Heart left ventricle (tissue), 16 donors: ENCODE data around the gene EHMT1. TPM values are rescaled to one million over a fixed set of nuclear protein-coding genes. Genes with fewer than 3 reads are reported as not detected.

Experiments used
- ATAC-seq, 4 donors: fragments of 200-7000 bp; cut with Tn5 transposase; one replicate each; pipeline ENCODE4 v1.9.1; 2020 to 2022; ENCODE audit warnings: moderate library complexity in 4 of 4, mild to moderate bottlenecking in 3 of 4, moderate number of reproducible peaks in 1 of 4
- DNase-seq, 5 donors: peaks; one replicate each; pipeline ENCODE4 v3.0.0-alpha.2; 2020
- H3K27ac ChIP-seq, 12 donors: fragments of 200-600 bp; sonication (generic) in 4 of 12; one replicate each; pipeline versions ENCODE4 v1.5.0 to v1.8.0; 2016 to 2022; ENCODE audit warnings: mild to moderate bottlenecking in 2 of 12
- H3K27me3 ChIP-seq, 9 donors: fragments of 200-600 bp; sonication (generic) in 2 of 9; one replicate each; pipeline versions ENCODE4 v1.5.1 to v1.8.0; 2016 to 2022; ENCODE audit warnings: mild to moderate bottlenecking in 3 of 9
- H3K36me3 ChIP-seq, 9 donors: fragments of 200-600 bp; sonication (generic) in 2 of 9; one replicate each; pipeline versions ENCODE4 v1.5.0 to v1.8.0; 2018 to 2022; ENCODE audit warnings: mild to moderate bottlenecking in 2 of 9
- H3K4me1 ChIP-seq, 12 donors: fragments of 200-600 bp; sonication (generic) in 4 of 12; one replicate each; pipeline versions ENCODE4 v1.5.0 to v1.8.0; 2016 to 2022; ENCODE audit warnings: mild to moderate bottlenecking in 3 of 12
- H3K4me3 ChIP-seq, 12 donors: fragments of 200-600 bp; sonication (generic) in 4 of 12; one replicate each; pipeline versions ENCODE4 v1.5.0 to v1.8.0; 2017 to 2022; ENCODE audit warnings: mild to moderate bottlenecking in 9 of 12, moderate library complexity in 4 of 12
- H3K9me3 ChIP-seq, 12 donors: fragments of 200-600 bp; sonication (generic) in 4 of 12; one replicate each; pipeline versions ENCODE4 v1.5.0 to v1.8.0; 2016 to 2022; ENCODE audit warnings: mild to moderate bottlenecking in 1 of 12
- CTCF ChIP-seq, 12 donors: fragments of 200-600 bp; sonication (generic) in 4 of 12; IDR thresholded peaks; one replicate each; pipeline versions ENCODE4 v1.5.0 to v1.8.0; 2018 to 2022; ENCODE audit warnings: antibody characterized with exemption in 12 of 12, mild to moderate bottlenecking in 5 of 12
- POLR2A ChIP-seq, 2 donors: fragments of 450-650 bp; IDR thresholded peaks; one replicate each; pipeline ENCODE4 v1.6.1; 2017; ENCODE audit warnings: antibody characterized with exemption in 2 of 2, mild to moderate bottlenecking in 2 of 2, moderate library complexity in 2 of 2
- WGBS, 4 donors: extraction: QIAGEN DNeasy Blood & Tissue Kit in 2 of 4; methylation state at CpG; one replicate each; pipeline versions ENCODE4 v1.1.5 to v1.1.7; 2013 to 2018; 5-methylcytosine and 5-hydroxymethylcytosine counted together
- intact Hi-C, 10 donors: fragments of 100-400 bp; cut with DNase I; formaldehyde crosslinking; loops; one replicate each; pipeline versions ENCODE4 v1.11.1 to v1.14.2; 2022
- polyA plus RNA-seq, 2 donors: library from polyadenylated mRNA; stranded (reverse); fragments of 200-250 nt; gene quantifications; one replicate each; pipeline ENCODE4 v1.2.3, GENCODE V29; 2013
- total RNA-seq, 9 donors: library from RNA; depleted of rRNA in 2 of 9; stranded (reverse); fragments of >200 nt in 2 of 9; fragmentation: NEBNext Ultra II Directional in 3 of 9; extraction: Animal tissue kit (Norgen Biotek cat#: 25700) in 3 of 9; gene quantifications; one replicate each; pipeline versions ENCODE4 v1.1.0 to v1.2.4, GENCODE V29; 2016 to 2023
- donor health status: ischemic (EF 13 %, LVEDD 7.1; RV severe dilation, severe dysfunction).
- donor health status: healthy with polysubstance abuse.
- donor health status: DM: no; HTN: yes; CAD: no.
- donor health status: DM: no; HTN: no; CAD: no.
- donor health status: ischemic (EF 25% LVEDD 6.9; RV normal size, moderate dysfunction).
- donor health status: ischemic (EF 25% LVEDD 5.7; RV mildly dilated, moderate dysfunction).
- donor health status: healthy.
- donor health status: DM: yes; HTN: yes; CAD: no.
- donor health status: ischemic (EF 35%, LVEDD 5.7; RV mildly dilated, moderate dysfunction).
- donor health status: nonischemic (EF 11% LVEDD 7.7; RV severe dilation, severe dysfunction).
- donor health status: DM: yes; HTN: yes; CAD: no.
- donor health status: PGD.
- donor health status: ischemic (EF 29% LVEDD 5.4; RV normal size, mild dysfunction).
- donor health status: nonischemic (EF 23%, LVEDD 6.1; RV moderate dilation, normal function).

Gene EHMT1
- total and polyA plus RNA-seq, 11 donors = 24.5 to 55.9 (median 28.9) TPM

DNA sequence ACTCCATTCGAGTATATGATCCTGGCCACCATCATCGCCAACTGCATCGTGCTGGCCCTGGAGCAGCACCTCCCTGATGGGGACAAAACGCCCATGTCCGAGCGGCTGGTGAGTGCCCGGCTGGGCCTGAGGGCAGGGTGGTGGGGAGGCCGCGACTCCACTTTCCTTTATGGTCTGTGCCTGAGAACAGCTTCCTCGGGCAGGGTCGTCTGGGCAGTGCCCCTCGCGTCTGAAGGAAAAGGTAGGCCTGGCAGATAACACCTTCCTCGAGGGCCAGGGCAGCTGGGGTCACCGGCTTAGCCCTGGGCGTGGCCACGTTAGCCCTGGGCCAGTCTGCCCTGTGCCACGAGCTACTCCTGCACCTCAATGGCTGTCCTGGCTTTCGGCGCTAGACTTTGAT lies 260.2 kb downstream of the EHMT1 start:
- Histone ChIP-seq H3K9me3 (no peaks in the 10 kb centered on the region), H3K4me1 (peaks cover 0 to 9% (median 0%) of the 10 kb centered on the region in 12 donors), H3K36me3 (no peaks in the 10 kb centered on the region), H3K27ac (no peak overlapping the region), H3K4me3 (no peak overlapping the region), H3K27me3 (peaks cover 21 to 53% (median 42%) of the 10 kb centered on the region in 9 donors)
- no peak for TF ChIP-seq CTCF (IDR thresholded peaks at IDR 0.05)
- DNase-seq (no peak), ATAC-seq (no peak)
- intact Hi-C loops = no loop called here
- 79 to 85% (median 82%) methylated on average over 9 to 20 of the region's 20 CpGs for WGBS, 4 donors

- DNase-seq = no peak
- WGBS, 4 donors = 81 to 89% (median 87%) methylated on average over 7 to 8 of the region's 8 CpGs
- peaks cover 21 to 53% (median 42%) of the 10 kb centered on the region in 9 donors for H3K27me3 ChIP-seq
Observed at GRCh38 chr9:137879566-137880150, 260.9 kb downstream of the EHMT1 start.

DNA sequence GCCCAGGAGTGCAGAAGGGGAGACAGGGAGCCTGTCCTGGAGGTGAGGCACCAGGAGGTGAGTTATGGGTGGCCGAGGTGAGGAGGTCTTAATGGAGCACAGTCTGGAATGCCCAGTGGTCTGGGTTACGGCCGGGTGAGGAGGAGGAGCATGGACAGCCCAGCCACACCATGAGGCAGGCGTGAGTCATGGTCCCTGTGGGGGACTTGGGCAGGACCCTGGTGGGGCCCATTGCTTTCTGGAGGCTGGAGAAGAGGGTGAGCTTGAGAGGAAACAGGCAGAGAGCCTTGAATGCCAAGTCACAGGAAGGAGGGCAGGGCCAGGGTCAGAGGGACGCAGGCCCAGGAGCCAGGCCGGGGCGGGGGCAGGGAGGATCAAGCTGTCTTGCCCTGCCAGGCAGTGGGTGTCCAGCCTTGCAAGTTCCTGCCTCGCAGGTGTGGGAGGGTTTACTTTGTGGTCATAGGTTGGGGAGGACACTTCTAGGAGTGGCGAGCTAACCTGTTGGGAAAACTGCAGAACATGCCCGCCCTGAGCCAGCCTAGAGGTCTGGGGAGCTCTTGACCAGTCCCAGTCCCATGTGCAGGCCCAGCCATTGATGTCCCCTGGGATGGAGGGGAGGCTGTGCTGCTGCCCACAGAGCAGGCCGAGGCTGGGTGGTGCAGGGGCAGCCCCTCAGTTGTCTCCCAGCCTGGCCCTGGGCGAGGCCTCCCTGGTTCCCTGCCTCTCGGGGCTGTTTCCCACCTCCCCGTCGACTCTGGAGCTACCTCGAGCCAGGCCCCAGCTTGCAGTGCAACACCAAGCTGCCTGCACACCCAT lies 261.6 kb downstream of the EHMT1 start:
- H3K27ac ChIP-seq = no peak overlapping the region
- 74 to 88% (median 79%) methylated on average over 12 to 16 of the region's 16 CpGs for WGBS, 4 donors
- intact Hi-C loops = no loop called here
- peaks cover 21 to 47% (median 40%) of the 10 kb centered on the region in 9 donors for H3K27me3 ChIP-seq
- no peaks in the 10 kb centered on the region for H3K9me3 ChIP-seq
- TF ChIP-seq POLR2A (IDR thresholded peaks at IDR 0.05) = no peak
- TF ChIP-seq CTCF (IDR thresholded peaks at IDR 0.05) = no peak
- ATAC-seq (no peak), DNase-seq (no peak)
- peaks cover 0 to 9% (median 0%) of the 10 kb centered on the region in 12 donors for H3K4me1 ChIP-seq
- no peaks in the 10 kb centered on the region for H3K36me3 ChIP-seq
- H3K4me3 ChIP-seq = no peak overlapping the region

More at GRCh38 chr9:137879566-137880150, 260.9 kb downstream of the EHMT1 start:
- intact Hi-C loops = no loop called here
- Histone ChIP-seq H3K4me3 (no peak overlapping the region), H3K36me3 (no peaks in the 10 kb centered on the region), H3K9me3 (no peaks in the 10 kb centered on the region), H3K27ac (no peak overlapping the region), H3K4me1 (peaks cover 0 to 9% (median 0%) of the 10 kb centered on the region in 12 donors)
- no peak for TF ChIP-seq CTCF (IDR thresholded peaks at IDR 0.05)
- TF ChIP-seq POLR2A (IDR thresholded peaks at IDR 0.05) = no peak
- no peak for ATAC-seq

DNA sequence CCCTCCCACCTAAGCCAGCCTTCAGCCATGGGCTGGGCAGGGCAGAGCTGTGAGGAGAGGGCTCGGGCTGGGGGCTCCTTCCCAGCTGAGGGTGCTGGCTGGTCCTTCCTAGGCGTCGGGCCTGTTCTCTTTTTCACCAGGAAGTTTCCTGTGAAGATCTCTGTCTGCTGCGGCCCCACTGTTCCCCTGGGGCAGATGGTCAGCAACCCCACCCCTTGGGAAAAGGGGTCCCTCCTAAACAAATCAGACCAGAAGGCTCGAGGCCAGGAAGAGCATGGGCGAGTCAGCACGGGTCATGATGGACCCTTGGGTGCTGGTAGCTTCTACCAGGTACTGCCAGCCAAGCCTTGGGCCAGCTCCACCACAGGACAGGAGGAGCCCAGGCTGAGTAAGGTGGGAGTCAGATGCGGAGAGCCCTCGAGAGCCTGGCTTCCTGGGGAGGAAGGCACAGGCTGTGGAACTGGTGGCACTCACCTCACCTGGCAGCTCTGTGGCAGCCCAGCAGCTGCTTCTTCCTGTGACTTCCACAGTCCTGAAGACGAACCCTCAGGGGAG lies 262.2 kb downstream of the EHMT1 start:
- intact Hi-C loops = no loop called here
- Histone ChIP-seq H3K36me3 (no peaks in the 10 kb centered on the region), H3K9me3 (no peaks in the 10 kb centered on the region), H3K27me3 (peaks cover 21 to 40% (median 34%) of the 10 kb centered on the region in 9 donors), H3K4me1 (peaks cover 0 to 9% (median 0%) of the 10 kb centered on the region in 12 donors), H3K27ac (no peak overlapping the region), H3K4me3 (no peak overlapping the region)
- TF ChIP-seq POLR2A (IDR thresholded peaks at IDR 0.05) = no peak
- DNase-seq (no peak), ATAC-seq (no peak)
- 62 to 80% (median 73%) methylated on average over 9 to 10 of the region's 10 CpGs for WGBS, 4 donors
